Stimulated activated CD8-positive, alpha-beta memory T cell treated with anti-CD3 and anti-CD28 coated beads, Interleukin-4, amount 100 ng/mL, for 24 hours (primary cell): ENCODE data around the gene PLP2.
"Not testable (repeated sequence)": the region's sequence is repeated elsewhere in the genome, so short reads cannot be mapped to it uniquely, and the experiment has no call there.

ENCODE experiments used
- DNase-seq: peaks from one replicate; pipeline ENCODE4 v3.0.0-alpha.2; 2020; ENCODE audit warnings: low read depth

Gene PLP2

DNA sequence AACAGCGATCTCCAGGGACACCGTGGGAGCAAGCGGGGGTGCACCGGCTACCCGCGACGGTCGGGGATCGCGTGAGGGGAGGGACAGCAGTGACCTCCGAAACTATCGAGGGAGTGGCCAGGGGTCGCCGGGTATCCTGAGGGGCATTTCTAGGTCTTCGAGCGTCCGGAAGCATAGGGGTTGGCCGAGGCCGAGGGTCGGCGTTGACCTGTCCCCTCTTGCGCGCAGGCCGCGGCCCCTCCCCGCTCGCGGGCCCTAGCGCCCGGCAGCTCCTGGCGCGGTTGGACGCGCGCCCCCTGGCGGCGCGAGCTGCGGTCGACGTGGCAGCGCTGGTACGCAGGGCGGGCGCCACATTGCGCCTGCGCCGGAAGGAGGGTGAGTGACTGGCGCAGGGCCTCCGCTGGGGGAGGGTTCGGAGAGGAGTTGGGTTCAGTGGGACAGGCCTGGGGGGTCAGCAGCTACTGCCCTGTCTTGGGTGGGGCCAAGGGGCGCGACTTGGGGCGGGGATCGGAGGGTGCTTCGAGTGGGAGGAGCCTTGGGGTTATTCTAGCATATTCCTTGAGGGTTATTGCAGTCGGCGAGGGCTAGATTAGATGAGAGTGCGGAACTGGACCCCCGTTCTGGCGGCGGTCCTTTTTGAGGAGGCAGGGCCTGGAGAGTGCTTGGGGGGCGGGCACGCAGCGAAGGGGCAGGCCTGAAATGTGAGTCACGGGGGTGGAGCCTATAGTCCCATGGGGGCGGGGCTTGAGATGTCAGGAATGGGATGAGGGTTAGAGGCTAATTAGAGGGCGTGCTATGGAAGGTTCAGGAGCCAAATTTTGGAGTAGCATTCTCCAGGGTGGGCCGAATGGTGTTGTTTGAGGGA, 7.9 kb upstream of the PLP2 start:
- DNase-seq = peak; percentile 60

- no peak for DNase-seq
These were observed 6.9 kb upstream of the PLP2 start for GRCh38 chrX:49164589-49165360.

- peak; percentile 47 for DNase-seq
These were observed 5.5 kb upstream of the PLP2 start for GRCh38 chrX:49165901-49166881.

- DNase-seq = peak; percentile 58
These were observed 4.6 kb upstream of the PLP2 start for GRCh38 chrX:49166914-49167739.

DNA sequence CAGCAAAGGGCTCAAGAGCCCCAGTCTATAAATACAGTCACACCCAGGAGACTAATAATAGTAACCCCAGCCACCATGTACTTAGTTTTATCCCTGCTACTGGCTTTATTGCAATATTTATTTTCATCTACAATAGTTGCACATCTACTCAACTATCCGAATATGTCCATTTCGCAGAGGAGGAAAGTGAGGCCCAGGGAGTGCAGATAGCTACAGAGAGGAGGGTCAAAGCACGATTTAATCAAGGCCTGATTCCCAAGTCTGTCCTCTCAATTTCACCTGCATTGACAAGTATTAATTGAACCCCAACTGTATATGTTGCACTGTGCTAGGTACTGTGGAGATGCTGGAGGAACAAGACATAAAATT, 4.0 kb upstream of the PLP2 start:
- no peak for DNase-seq

GRCh38 chrX:49172280-49172780, 632 bp downstream of the PLP2 start:
- peak; percentile 59 for DNase-seq

DNA sequence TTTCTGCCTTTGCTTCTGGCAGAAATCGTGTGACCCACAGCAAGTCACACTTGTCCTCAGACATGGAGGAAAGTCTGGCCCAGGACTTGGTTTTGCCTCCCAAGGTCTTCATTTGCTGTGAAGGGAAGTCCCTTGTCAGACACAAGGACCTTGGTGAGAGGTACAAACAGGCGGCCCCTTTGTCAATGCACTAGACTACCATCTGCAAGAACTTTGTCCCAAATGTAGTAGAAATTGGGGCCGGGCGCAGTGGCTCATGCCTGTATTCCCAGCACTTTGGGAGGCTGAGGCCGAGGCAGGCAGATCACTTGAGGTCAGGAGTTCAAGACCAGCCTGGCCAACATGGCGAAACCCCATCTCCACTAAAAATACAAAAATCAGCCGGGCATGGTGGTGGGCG, 1.8 kb downstream of the PLP2 start:
- not testable (repeated sequence) for DNase-seq

GRCh38 chrX:49174723-49175122, 3.0 kb downstream of the PLP2 start:
- DNase-seq = no peak

DNA sequence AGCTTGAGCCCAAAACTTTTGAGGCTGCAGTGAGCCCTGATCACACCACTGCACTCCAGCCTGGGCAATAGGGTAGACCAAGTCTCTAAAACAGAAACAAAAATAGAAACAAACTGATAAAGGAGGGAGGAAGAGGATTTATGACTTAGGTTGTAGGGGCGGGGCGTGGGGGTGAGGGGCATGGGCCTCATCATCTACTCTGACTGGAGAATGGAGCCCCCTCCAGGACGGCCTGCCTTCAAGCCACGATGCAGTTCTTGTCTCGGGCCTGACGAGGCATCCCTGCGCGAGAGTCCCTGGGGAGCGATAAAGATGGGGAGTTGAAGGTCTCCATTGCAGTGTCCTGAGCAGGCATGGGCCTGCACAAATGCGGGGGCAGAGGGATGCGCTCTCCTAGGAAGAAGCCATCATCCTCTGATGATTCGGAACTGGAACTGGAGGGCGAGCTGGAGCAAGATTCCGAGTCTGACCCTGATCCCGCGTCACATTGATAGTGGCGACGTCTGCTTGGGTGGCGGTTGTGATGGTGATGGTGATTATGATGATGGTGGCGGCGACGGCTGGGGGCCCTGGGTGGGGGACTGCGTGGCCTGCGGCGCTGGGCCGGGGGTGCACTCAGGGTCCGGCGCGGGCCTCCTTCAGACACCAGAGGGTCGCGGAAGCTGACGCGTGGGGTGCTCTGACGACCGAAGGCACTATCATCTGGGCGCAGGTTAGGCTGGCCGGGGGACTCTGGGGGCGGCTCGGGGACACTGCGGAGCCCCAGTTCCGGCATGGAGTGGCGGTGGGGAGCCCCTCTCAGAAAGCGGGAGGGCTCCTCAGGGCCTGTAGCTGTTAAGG, 4.0 kb downstream of the PLP2 start:
- DNase-seq = no peak

GRCh38 chrX:49176421-49177326, 5.0 kb downstream of the PLP2 start:
- no peak for DNase-seq

GRCh38 chrX:49177338-49177833, 5.7 kb downstream of the PLP2 start:
- DNase-seq = no peak

GRCh38 chrX:49177873-49178480, 6.3 kb downstream of the PLP2 start:
- DNase-seq = no peak

- no peak for DNase-seq
These were observed 6.8 kb downstream of the PLP2 start for GRCh38 chrX:49178537-49178936.

- no peak for DNase-seq
These were observed 7.7 kb downstream of the PLP2 start for GRCh38 chrX:49179358-49179757.

DNA sequence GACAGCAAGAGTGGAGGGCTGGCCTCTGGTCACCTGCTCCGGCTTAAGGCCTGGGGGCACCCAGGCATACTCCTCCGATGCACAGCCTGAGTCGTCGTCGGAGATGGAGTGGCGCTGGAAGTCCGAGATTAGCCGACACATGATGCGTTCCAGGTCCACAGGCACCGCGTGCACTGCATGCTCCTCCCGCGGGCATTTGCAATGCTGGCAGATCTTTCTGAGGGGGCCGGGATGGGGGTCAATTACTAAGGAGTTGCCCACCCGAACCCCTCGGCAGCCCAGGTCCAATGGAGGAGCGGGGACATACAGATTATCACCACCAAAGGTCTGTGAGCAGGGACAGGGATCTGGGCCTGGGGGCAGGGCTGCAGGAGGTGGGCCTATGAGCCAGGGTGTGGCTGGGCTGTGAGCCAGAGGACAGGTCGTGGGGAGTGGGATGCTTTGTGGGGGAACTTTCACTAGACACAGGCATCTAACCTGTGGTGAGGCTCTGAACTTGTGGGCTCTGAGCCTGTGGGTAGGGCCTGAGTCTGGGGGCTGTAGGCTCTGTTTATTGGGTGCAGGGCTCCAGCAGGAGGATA, 12.1 kb downstream of the PLP2 start:
- no peak for DNase-seq

DNA sequence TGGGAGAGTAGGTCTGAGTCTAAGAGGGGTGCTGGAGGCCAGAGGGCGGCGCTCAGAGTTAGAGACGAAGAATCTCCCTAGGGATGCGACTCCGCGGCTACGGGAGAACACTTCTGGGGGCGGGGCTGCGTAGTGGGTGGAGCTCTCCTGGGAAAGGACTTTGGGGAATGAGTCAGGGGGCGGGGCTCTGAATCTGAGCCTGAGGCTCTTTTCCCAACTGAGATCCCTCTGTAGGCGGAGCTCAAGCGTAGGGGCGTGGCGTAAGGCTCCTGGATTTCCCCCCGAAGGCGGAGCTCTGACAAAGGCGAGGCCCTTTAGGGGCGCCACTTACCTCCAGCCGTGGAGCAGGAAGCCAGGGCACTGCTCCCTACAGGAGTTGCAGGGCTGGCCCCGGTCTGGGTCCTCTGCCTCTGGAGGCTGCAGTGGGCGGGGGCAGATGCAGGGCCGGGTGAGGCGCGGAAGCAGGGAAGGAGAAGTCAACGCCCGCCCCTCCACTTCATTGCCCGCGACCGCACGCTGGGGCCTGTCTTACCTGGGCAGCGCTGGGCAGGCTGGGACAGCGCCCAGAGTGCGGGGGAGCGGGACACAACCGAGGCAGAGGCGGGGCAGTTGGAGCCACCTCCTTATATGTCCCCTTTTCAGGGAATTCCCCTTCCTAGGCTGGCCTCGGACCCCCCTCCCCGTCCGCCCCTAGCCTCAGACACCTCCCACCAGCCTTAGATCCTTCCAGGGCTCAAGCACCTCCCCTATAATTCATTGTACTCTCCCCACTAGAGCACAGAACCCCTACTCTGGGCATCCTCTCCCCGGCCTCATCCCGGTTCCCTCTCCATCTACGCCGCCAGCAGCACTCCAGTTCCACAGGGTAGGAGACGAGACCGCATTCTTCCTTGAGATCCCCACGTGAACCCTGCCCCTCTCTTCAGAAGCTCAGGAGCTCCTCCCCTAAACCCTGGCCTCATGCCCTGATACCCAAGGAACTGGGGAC, 12.9 kb downstream of the PLP2 start:
- DNase-seq = no peak
